ENCODE data around the gene PTGIS.

DNA sequence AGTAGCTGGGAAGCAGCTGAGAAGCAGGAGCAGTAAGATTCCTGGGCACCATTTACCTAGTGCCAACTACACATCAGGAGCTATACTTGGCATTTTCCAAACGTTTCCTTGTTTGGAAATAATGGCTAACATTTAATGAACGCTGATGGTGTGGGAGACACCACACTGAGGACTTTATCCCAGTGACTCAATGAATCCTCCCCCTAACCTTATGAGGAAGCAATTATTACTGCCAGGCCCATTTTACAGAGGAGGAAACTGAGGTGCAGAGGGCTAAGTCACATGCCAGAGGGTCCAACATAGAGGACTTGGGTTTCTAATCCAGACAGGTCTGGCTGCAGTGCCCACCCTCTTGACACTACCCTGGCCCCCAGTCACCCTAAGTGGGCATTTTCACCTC is 6.1 kb downstream of the PTGIS start:
- TF ChIP-seq EP300 (IDR thresholded peaks at IDR 0.05; ENCODE audit: borderline replicate concordance) (no peak), RAD21 (IDR thresholded peaks at IDR 0.05; ENCODE audit: low read depth) (no peak), TCF12 (IDR thresholded peaks at IDR 0.05; ENCODE audit: low read depth) (no peak), CREB1 (IDR thresholded peaks at IDR 0.05; ENCODE audit: low read depth) (no peak), YY1 (IDR thresholded peaks at IDR 0.05; ENCODE audit: low read depth) (no peak), ZBTB7A (IDR thresholded peaks at IDR 0.05; ENCODE audit: low read depth) (no peak), CEBPB (IDR thresholded peaks at IDR 0.05) (no peak), TEAD4 (IDR thresholded peaks at IDR 0.05) (no peak)
- TF ChIP-seq, protein P1, sequence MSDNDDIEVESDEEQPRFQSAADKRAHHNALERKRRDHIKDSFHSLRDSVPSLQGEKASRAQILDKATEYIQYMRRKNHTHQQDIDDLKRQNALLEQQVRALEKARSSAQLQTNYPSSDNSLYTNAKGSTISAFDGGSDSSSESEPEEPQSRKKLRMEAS (IDR thresholded peaks at IDR 0.05), result no peak
- TF ChIP-seq, protein P2, sequence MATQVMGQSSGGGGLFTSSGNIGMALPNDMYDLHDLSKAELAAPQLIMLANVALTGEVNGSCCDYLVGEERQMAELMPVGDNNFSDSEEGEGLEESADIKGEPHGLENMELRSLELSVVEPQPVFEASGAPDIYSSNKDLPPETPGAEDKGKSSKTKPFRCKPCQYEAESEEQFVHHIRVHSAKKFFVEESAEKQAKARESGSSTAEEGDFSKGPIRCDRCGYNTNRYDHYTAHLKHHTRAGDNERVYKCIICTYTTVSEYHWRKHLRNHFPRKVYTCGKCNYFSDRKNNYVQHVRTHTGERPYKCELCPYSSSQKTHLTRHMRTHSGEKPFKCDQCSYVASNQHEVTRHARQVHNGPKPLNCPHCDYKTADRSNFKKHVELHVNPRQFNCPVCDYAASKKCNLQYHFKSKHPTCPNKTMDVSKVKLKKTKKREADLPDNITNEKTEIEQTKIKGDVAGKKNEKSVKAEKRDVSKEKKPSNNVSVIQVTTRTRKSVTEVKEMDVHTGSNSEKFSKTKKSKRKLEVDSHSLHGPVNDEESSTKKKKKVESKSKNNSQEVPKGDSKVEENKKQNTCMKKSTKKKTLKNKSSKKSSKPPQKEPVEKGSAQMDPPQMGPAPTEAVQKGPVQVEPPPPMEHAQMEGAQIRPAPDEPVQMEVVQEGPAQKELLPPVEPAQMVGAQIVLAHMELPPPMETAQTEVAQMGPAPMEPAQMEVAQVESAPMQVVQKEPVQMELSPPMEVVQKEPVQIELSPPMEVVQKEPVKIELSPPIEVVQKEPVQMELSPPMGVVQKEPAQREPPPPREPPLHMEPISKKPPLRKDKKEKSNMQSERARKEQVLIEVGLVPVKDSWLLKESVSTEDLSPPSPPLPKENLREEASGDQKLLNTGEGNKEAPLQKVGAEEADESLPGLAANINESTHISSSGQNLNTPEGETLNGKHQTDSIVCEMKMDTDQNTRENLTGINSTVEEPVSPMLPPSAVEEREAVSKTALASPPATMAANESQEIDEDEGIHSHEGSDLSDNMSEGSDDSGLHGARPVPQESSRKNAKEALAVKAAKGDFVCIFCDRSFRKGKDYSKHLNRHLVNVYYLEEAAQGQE (IDR thresholded peaks at IDR 0.05; ENCODE audit: low read depth), result no peak

Data from Ishikawa (cell line).